RWPE2 (cell line): ENCODE data around the gene LIN37.

ENCODE experiments used
- ATAC-seq: fragments of 200-7000 bp; cut with Tn5 transposase; 3 replicates; pipeline ENCODE4 v1.9.1; 2021; ENCODE audit warnings: low read depth
- DNase-seq: peaks from one replicate; pipeline ENCODE4 v3.0.0-alpha.2; 2020; ENCODE audit warnings: low spot score
- H3K27ac ChIP-seq: fragments of 450-650 bp; 2 replicates; pipeline ENCODE4 v1.5.1; 2017; ENCODE audit warnings: mild to moderate bottlenecking; ENCODE audit not compliant: poor library complexity, severe bottlenecking
- H3K27me3 ChIP-seq: fragments of 250-450 bp; sonication (Bioruptor Pico); 2 replicates; pipeline ENCODE4 v1.5.1; 2021; ENCODE audit warnings: mild to moderate bottlenecking, moderate library complexity; ENCODE audit not compliant: insufficient read depth, poor library complexity, severe bottlenecking
- H3K36me3 ChIP-seq: fragments of 250-450 bp; sonication (Bioruptor Pico); 2 replicates; pipeline ENCODE4 v1.5.1; 2020; ENCODE audit warnings: low read depth, mild to moderate bottlenecking, moderate library complexity
- H3K4me1 ChIP-seq: fragments of 250-450 bp; sonication (Bioruptor Pico); 2 replicates; pipeline ENCODE4 v1.5.1; 2021; ENCODE audit warnings: mild to moderate bottlenecking, moderate library complexity; ENCODE audit not compliant: insufficient read depth, poor library complexity, severe bottlenecking
- H3K4me3 ChIP-seq: fragments of 250-450 bp; sonication (Bioruptor Pico); 2 replicates; pipeline ENCODE4 v1.5.1; 2021; ENCODE audit warnings: mild to moderate bottlenecking, moderate library complexity; ENCODE audit not compliant: severe bottlenecking
- H3K9me3 ChIP-seq: fragments of 250-450 bp; sonication (Bioruptor Pico); 2 replicates; pipeline ENCODE4 v1.5.1; 2021; ENCODE audit warnings: mild to moderate bottlenecking, moderate library complexity; ENCODE audit not compliant: severe bottlenecking
- CTCF ChIP-seq: fragments of 450-650 bp; IDR thresholded peaks from one replicate; pipeline ENCODE4 v1.5.1; 2017; ENCODE audit warnings: mild to moderate bottlenecking, moderate library complexity; ENCODE audit not compliant: poor library complexity, severe bottlenecking

The LIN37 gene

GRCh38 chr19:35708391-35708790 is 40.0 kb upstream of the LIN37 start:
- Histone ChIP-seq H3K27ac (no peak overlapping the region), H3K4me3 (no peak overlapping the region), H3K9me3 (no peaks in the 10 kb centered on the region), H3K36me3 (no peaks in the 10 kb centered on the region), H3K4me1 (no peaks in the 10 kb centered on the region), H3K27me3 (no peaks in the 10 kb centered on the region)
- DNase-seq (no peak), ATAC-seq (no peak)
- TF ChIP-seq CTCF = no peak

- H3K4me1 ChIP-seq = no peaks in the 10 kb centered on the region
- no peaks in the 10 kb centered on the region for H3K9me3 ChIP-seq
- H3K36me3 ChIP-seq = no peaks in the 10 kb centered on the region
- no peak overlapping the region for H3K4me3 ChIP-seq
- H3K27me3 ChIP-seq = no peaks in the 10 kb centered on the region
- no peak overlapping the region for H3K27ac ChIP-seq
- no peak for TF ChIP-seq CTCF
- ATAC-seq = no peak
- DNase-seq = no peak
Observed at GRCh38 chr19:35710784-35711723, 37.3 kb upstream of the LIN37 start.

GRCh38 chr19:35712567-35713505 is 35.5 kb upstream of the LIN37 start:
- Histone ChIP-seq H3K27me3 (no peaks in the 10 kb centered on the region), H3K4me3 (no peak overlapping the region), H3K9me3 (no peaks in the 10 kb centered on the region), H3K4me1 (no peaks in the 10 kb centered on the region), H3K27ac (no peak overlapping the region), H3K36me3 (no peaks in the 10 kb centered on the region)
- TF ChIP-seq CTCF = no peak
- DNase-seq (no peak), ATAC-seq (no peak)

- no peak overlapping the region for H3K27ac ChIP-seq
- DNase-seq = no peak
- no peaks in the 10 kb centered on the region for H3K9me3 ChIP-seq
- no peak for ATAC-seq
- H3K27me3 ChIP-seq = no peaks in the 10 kb centered on the region
- H3K4me1 ChIP-seq = no peaks in the 10 kb centered on the region
- no peak for TF ChIP-seq CTCF
- H3K36me3 ChIP-seq = no peaks in the 10 kb centered on the region
- no peak overlapping the region for H3K4me3 ChIP-seq
Observed at GRCh38 chr19:35713506-35713850, 34.9 kb upstream of the LIN37 start.
